Measurements from ENCODE around the gene CTRB1. TPM values are rescaled to one million over a fixed set of nuclear protein-coding genes. Genes with fewer than 3 reads are reported as not detected.

Gene CTRB1
- polyA plus RNA-seq, 2 donors: 0.34 to 2.0 TPM

DNA sequence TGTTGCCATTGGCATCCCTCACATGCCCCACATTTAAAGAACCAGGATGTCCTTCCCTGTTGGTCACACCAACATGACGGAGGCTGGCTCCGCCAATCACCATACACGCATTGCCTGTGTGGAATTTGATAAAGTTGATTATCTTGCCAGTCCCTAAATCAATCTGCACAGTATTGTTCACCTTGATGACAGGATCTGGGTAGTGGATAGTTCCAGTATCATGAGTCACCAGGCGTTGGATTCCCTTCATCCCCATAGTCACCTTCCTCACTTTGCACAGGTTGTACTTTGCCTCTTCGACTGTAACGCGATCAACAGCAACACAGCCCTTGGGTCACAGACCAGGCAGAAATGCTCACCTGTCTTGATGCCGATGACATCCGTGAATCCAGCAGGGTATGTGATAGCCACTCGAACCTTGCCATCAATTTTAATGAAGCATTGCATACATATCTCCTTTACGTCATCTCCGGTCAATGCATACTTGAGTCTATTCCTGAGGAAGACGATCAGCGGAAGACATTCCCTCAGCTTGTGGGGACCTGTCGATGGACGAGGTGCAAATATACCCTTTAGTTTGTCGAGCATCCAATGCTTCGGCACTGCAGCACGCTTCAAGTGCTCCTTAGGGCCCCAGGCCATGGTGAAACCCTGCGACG lies 26.1 kb upstream of the CTRB1 start:
- Histone ChIP-seq H3K36me3 (ENCODE audit: control insufficient read depth in 2 of 2, insufficient read depth in 2 of 2, low read length in 1 of 2) (no peaks in the 10 kb centered on the region), H3K27ac (ENCODE audit: low read depth in 2 of 2, low read length in 1 of 2) (no peak overlapping the region), H3K4me3 (ENCODE audit: low read depth in 1 of 2, low read length in 2 of 2) (no peak overlapping the region), H3K4me1 (ENCODE audit: control insufficient read depth in 2 of 2, insufficient read depth in 2 of 2, low read length in 1 of 2) (peaks cover 0 to 4% of the 10 kb centered on the region in 2 donors), H3K27me3 (ENCODE audit: control insufficient read depth in 1 of 2, insufficient read depth in 2 of 2, low read length in 2 of 2) (no peaks in the 10 kb centered on the region), H3K9me3 (ENCODE audit: control insufficient read depth in 2 of 2, insufficient read depth in 1 of 2, low read depth in 1 of 2, low read length in 1 of 2) (no peaks in the 10 kb centered on the region)
- 55 to 69% methylated on average over 21 of the region's 21 CpGs for WGBS, 2 donors

DNA sequence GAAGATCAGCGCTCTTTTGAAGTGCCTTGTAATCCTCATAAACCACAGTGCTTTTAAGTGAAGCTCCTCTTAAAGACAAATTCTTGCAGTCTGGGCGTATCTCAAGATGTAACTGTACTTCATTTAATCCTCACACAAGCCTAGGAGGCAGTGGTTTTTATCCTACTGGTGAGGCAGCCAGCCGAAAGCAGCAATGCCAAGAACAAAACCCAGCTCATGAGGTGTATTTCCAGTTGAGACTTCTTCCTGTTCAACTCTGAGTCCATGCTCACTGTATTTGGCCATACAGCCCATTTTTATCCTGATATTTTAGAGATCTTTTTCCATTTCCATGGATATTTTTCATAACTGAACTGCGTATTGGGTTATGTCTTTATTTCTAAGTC lies 25.5 kb upstream of the CTRB1 start:
- Histone ChIP-seq H3K36me3 (ENCODE audit: control insufficient read depth in 2 of 2, insufficient read depth in 2 of 2, low read length in 1 of 2) (no peaks in the 10 kb centered on the region), H3K27me3 (ENCODE audit: control insufficient read depth in 1 of 2, insufficient read depth in 2 of 2, low read length in 2 of 2) (no peaks in the 10 kb centered on the region), H3K27ac (ENCODE audit: low read depth in 2 of 2, low read length in 1 of 2) (no peak overlapping the region), H3K4me1 (ENCODE audit: control insufficient read depth in 2 of 2, insufficient read depth in 2 of 2, low read length in 1 of 2) (peaks cover 0 to 4% of the 10 kb centered on the region in 2 donors), H3K9me3 (ENCODE audit: control insufficient read depth in 2 of 2, insufficient read depth in 1 of 2, low read depth in 1 of 2, low read length in 1 of 2) (no peaks in the 10 kb centered on the region), H3K4me3 (ENCODE audit: low read depth in 1 of 2, low read length in 2 of 2) (no peak overlapping the region)
- WGBS, 2 donors: 57 to 70% methylated on average over 4 of the region's 4 CpGs

DNA sequence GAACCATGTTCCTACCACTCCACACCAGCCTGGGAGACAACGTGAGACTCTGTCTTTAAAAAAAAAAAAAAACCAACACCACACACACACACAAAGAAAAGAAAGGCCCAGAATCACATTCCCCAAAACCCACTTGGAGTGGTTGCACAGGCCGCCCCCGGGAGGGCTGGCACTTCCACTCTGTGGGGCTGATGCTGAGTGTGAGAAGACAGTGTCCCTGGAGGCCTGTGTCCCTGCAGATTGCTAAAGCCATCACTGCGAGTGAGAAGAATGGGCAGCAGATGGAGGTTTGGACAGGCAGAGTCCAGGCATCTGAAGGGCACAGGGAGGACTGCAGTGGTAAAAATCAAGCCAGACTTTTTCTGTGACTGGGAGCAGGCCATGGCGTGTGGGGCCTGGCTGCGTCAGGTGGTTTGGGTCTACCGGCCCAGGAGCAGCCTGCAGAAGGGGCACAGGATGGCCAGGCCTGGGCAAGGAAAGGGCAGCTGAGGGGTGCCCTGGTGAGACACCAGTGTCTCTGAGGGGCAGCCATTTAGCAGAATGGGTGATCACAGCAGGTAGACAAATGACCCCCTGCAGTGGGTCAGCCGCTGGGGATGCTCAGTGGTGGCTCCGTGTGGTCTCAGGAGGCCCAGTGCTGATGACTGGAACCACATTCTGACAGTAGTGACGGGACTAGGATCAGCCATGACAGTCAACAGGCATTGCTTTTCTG lies 24.9 kb upstream of the CTRB1 start:
- Histone ChIP-seq H3K36me3 (ENCODE audit: control insufficient read depth in 2 of 2, insufficient read depth in 2 of 2, low read length in 1 of 2) (no peaks in the 10 kb centered on the region), H3K4me1 (ENCODE audit: control insufficient read depth in 2 of 2, insufficient read depth in 2 of 2, low read length in 1 of 2) (peaks cover 0 to 4% of the 10 kb centered on the region in 2 donors), H3K4me3 (ENCODE audit: low read depth in 1 of 2, low read length in 2 of 2) (no peak overlapping the region), H3K9me3 (ENCODE audit: control insufficient read depth in 2 of 2, insufficient read depth in 1 of 2, low read depth in 1 of 2, low read length in 1 of 2) (no peaks in the 10 kb centered on the region), H3K27me3 (ENCODE audit: control insufficient read depth in 1 of 2, insufficient read depth in 2 of 2, low read length in 2 of 2) (no peaks in the 10 kb centered on the region), H3K27ac (ENCODE audit: low read depth in 2 of 2, low read length in 1 of 2) (no peak overlapping the region)
- WGBS, 2 donors: 79 to 87% methylated on average over 10 of the region's 10 CpGs

DNA sequence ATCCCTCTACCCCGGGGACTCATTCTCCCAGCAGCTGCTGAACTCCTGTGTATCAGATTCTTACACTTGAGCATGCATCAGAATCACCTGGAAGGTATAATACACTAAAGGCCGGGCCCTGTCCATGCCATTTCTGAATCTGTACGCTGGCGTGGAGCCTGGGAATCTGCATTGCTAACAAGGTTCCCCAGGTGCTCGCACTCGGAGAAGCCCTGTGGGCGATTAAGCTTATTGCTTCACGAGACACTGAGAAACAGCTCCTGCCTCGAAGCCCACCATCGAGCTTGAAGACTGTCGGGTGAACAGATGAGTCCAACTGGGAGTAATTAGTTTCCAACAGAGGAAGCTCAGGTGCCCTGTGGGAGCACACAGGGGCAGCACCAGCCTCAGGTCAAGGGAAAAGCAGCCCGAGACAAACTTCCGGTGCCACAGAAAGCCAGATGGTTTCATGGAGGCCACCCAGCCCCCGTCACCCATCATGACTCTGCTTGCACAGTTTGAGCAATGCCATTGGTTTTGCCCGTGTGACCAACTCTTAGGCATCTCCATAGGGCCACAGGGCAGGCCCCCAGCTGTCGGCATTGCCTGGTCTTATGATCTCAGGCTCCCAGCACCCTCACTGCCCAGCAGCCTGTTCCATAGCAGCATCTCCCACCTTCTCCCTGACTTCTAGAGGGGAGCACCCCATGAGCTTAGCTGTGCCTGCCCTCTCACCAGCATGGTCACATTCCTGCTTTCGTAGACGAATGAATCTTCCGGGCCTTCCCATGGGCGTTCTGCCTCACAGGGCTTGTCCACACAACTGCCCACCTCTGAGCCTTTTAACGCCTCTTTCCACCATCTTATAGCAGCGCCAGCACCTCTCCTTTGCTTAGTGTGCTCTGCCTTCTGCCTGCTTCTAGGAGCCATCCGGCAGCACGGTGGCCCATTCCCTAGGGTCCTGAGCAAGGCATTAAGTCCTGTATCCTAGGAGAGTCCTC lies 22.7 kb upstream of the CTRB1 start:
- Histone ChIP-seq H3K4me1 (ENCODE audit: control insufficient read depth in 2 of 2, insufficient read depth in 2 of 2, low read length in 1 of 2) (peaks cover 0 to 4% of the 10 kb centered on the region in 2 donors), H3K9me3 (ENCODE audit: control insufficient read depth in 2 of 2, insufficient read depth in 1 of 2, low read depth in 1 of 2, low read length in 1 of 2) (no peaks in the 10 kb centered on the region), H3K4me3 (ENCODE audit: low read depth in 1 of 2, low read length in 2 of 2) (no peak overlapping the region), H3K27ac (ENCODE audit: low read depth in 2 of 2, low read length in 1 of 2) (no peak overlapping the region), H3K27me3 (ENCODE audit: control insufficient read depth in 1 of 2, insufficient read depth in 2 of 2, low read length in 2 of 2) (no peaks in the 10 kb centered on the region), H3K36me3 (ENCODE audit: control insufficient read depth in 2 of 2, insufficient read depth in 2 of 2, low read length in 1 of 2) (no peaks in the 10 kb centered on the region)
- 84 to 85% methylated on average over 24 of the region's 24 CpGs for WGBS, 2 donors

DNA sequence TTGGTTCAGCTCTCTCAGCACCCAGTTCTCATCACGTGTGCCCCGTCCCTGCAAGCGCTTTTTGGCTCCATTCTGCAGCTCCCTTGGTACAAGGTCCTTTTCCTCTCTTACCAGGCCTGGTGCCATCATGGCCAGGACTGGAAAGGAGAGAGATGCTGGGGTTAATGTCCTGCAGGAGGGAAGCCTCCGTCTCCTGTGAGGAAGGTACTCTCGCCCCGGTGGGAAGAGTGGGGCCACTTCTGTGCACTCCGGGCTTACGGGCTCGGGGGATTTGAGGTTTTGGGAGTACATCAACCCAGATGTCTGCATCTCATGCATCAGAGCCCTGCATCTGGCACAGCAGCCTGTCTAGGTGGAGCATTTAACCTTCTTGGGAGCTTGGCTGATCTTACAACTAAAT lies 22.0 kb upstream of the CTRB1 start:
- H3K27me3 ChIP-seq (ENCODE audit: control insufficient read depth in 1 of 2, insufficient read depth in 2 of 2, low read length in 2 of 2): no peaks in the 10 kb centered on the region
- no peaks in the 10 kb centered on the region for H3K9me3 ChIP-seq (ENCODE audit: control insufficient read depth in 2 of 2, insufficient read depth in 1 of 2, low read depth in 1 of 2, low read length in 1 of 2)
- H3K4me1 ChIP-seq (ENCODE audit: control insufficient read depth in 2 of 2, insufficient read depth in 2 of 2, low read length in 1 of 2): peaks cover 0 to 4% of the 10 kb centered on the region in 2 donors
- H3K36me3 ChIP-seq (ENCODE audit: control insufficient read depth in 2 of 2, insufficient read depth in 2 of 2, low read length in 1 of 2): no peaks in the 10 kb centered on the region
- no peak overlapping the region for H3K27ac ChIP-seq (ENCODE audit: low read depth in 2 of 2, low read length in 1 of 2)
- H3K4me3 ChIP-seq (ENCODE audit: low read depth in 1 of 2, low read length in 2 of 2): no peak overlapping the region
- WGBS, 2 donors: 73 to 78% methylated on average over 9 of the region's 9 CpGs

DNA sequence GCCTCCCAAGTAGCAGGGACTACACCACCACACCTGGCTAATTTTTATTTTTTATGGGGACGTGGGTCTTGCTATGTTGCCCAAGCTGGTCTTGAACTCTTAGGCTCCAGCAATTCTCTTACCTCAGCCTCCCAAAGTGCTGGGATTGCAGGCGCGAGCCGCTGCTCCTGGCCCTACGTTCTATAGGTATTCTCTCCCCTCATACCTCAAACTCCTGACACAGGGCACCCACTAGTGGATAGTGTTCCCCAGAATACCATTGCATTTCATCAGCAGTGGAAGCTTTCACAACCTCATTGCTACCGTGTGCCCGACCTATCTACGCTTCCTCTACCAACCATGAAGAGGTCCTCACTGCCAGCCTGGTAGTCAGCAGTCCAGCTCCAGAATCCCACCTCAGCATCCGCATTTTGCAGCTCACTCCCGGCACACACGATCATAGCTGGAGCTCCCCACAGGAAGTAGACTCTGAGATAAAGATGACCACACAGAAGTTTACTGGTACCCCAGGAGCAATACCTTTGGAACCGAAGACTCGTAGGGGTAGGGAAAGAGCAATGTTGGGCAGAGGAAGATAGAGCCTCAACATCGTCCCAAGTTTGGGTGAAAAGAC lies 21.2 kb upstream of the CTRB1 start:
- H3K9me3 ChIP-seq (ENCODE audit: control insufficient read depth in 2 of 2, insufficient read depth in 1 of 2, low read depth in 1 of 2, low read length in 1 of 2): no peaks in the 10 kb centered on the region
- H3K36me3 ChIP-seq (ENCODE audit: control insufficient read depth in 2 of 2, insufficient read depth in 2 of 2, low read length in 1 of 2): no peaks in the 10 kb centered on the region
- H3K4me1 ChIP-seq (ENCODE audit: control insufficient read depth in 2 of 2, insufficient read depth in 2 of 2, low read length in 1 of 2): peaks cover 0 to 4% of the 10 kb centered on the region in 2 donors
- WGBS, 2 donors: 62 to 66% methylated on average over 14 of the region's 14 CpGs
- H3K4me3 ChIP-seq (ENCODE audit: low read depth in 1 of 2, low read length in 2 of 2): no peak overlapping the region
- H3K27me3 ChIP-seq (ENCODE audit: control insufficient read depth in 1 of 2, insufficient read depth in 2 of 2, low read length in 2 of 2): no peaks in the 10 kb centered on the region
- H3K27ac ChIP-seq (ENCODE audit: low read depth in 2 of 2, low read length in 1 of 2): no peak overlapping the region

DNA sequence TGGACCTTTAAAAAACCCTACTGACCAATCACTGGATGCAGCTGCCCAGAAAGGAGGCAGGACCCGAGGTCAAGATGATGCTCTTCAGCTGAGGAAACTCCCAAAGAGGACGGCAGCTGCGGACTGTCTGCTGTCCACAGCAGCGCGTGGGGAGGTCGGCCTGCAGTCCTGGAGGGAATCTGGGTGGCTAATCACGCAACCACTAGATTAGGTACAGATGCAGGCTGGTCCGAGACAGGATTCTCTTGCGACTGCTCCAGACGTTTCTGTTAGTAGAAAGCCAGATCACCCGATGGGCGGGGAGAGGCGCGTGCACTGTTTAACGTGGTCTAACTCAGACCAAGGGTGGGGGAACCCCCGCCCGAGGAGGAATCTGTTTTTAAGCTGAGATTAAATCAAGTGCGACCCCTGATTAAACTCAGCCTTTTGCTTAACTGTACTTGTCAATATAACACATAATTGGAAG lies 20.6 kb upstream of the CTRB1 start:
- H3K4me1 ChIP-seq (ENCODE audit: control insufficient read depth in 2 of 2, insufficient read depth in 2 of 2, low read length in 1 of 2): no peaks in the 10 kb centered on the region
- H3K27ac ChIP-seq (ENCODE audit: low read depth in 2 of 2, low read length in 1 of 2): no peak overlapping the region
- H3K27me3 ChIP-seq (ENCODE audit: control insufficient read depth in 1 of 2, insufficient read depth in 2 of 2, low read length in 2 of 2): no peaks in the 10 kb centered on the region
- WGBS, 2 donors: 30 to 39% methylated on average over 18 of the region's 18 CpGs
- H3K4me3 ChIP-seq (ENCODE audit: low read depth in 1 of 2, low read length in 2 of 2): no peak overlapping the region
- no peaks in the 10 kb centered on the region for H3K9me3 ChIP-seq (ENCODE audit: control insufficient read depth in 2 of 2, insufficient read depth in 1 of 2, low read depth in 1 of 2, low read length in 1 of 2)
- no peaks in the 10 kb centered on the region for H3K36me3 ChIP-seq (ENCODE audit: control insufficient read depth in 2 of 2, insufficient read depth in 2 of 2, low read length in 1 of 2)

DNA sequence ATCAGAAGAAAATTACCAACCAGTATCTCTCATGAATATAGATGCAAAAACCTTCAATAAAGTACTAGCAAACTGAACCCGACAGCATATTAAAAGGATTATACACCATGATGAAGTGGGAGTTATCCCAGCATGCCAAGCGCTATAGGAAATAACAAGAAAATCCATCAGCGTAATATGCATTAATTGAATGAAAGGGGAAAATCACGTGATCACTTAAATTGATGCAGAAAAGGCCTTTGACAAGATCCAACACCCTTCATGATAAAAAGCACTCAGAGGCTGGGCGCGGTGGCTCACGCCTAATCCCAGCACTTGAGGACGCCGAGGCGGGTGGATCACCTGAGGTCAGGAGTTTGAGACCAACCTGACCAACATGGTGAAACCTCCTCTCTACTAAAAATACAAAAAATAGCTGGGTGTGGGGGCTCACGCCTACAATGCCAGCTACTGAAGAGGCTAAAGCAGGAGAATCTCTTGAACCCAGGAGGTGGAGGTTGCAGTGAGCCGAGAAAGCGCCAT lies 16.7 kb upstream of the CTRB1 start:
- H3K4me3 ChIP-seq (ENCODE audit: low read depth in 1 of 2, low read length in 2 of 2): no peak overlapping the region
- H3K27me3 ChIP-seq (ENCODE audit: control insufficient read depth in 1 of 2, insufficient read depth in 2 of 2, low read length in 2 of 2): no peaks in the 10 kb centered on the region
- no peak overlapping the region for H3K27ac ChIP-seq (ENCODE audit: low read depth in 2 of 2, low read length in 1 of 2)
- H3K36me3 ChIP-seq (ENCODE audit: control insufficient read depth in 2 of 2, insufficient read depth in 2 of 2, low read length in 1 of 2): no peaks in the 10 kb centered on the region
- H3K9me3 ChIP-seq (ENCODE audit: control insufficient read depth in 2 of 2, insufficient read depth in 1 of 2, low read depth in 1 of 2, low read length in 1 of 2): no peaks in the 10 kb centered on the region
- H3K4me1 ChIP-seq (ENCODE audit: control insufficient read depth in 2 of 2, insufficient read depth in 2 of 2, low read length in 1 of 2): peaks cover 0 to 2% of the 10 kb centered on the region in 2 donors
- WGBS, 2 donors: 90 to 91% methylated on average over 13 of the region's 13 CpGs

DNA sequence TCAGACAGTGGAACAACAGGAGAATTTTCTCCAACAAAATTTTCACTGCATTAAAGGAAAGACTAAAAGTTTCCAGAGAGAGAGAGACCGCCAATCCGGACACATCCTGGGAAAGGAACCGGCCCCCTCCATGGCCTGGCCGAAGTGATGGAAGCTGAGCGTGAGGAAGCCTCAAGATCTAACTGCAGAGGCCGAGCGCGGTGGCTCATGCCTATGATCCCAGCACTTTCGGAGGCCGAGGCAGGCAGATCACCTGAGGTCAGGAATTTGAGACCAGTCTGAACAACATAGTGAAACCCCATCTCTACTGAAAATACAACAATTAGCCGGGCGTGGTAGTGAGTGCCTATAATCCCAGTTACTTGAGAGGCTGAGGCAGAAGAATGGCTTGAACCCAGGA lies 15.7 kb upstream of the CTRB1 start:
- Histone ChIP-seq H3K4me3 (ENCODE audit: low read depth in 1 of 2, low read length in 2 of 2) (no peak overlapping the region), H3K9me3 (ENCODE audit: control insufficient read depth in 2 of 2, insufficient read depth in 1 of 2, low read depth in 1 of 2, low read length in 1 of 2) (no peaks in the 10 kb centered on the region), H3K36me3 (ENCODE audit: control insufficient read depth in 2 of 2, insufficient read depth in 2 of 2, low read length in 1 of 2) (no peaks in the 10 kb centered on the region), H3K4me1 (ENCODE audit: control insufficient read depth in 2 of 2, insufficient read depth in 2 of 2, low read length in 1 of 2) (peaks cover 1 to 2% of the 10 kb centered on the region in 2 donors), H3K27me3 (ENCODE audit: control insufficient read depth in 1 of 2, insufficient read depth in 2 of 2, low read length in 2 of 2) (no peaks in the 10 kb centered on the region), H3K27ac (ENCODE audit: low read depth in 2 of 2, low read length in 1 of 2) (no peak overlapping the region)
- WGBS, 2 donors: 80 to 84% methylated on average over 12 of the region's 12 CpGs
